Immature natural killer cell (primary cell): ENCODE measurements around the gene TNFRSF14. TPM values are rescaled to one million over a fixed set of nuclear protein-coding genes. Genes with fewer than 3 reads are reported as not detected.

Source experiments
- DNase-seq, 3 donors: peaks; one replicate each; pipeline ENCODE4 v3.0.0; 2022; ENCODE audit warnings: mixed read lengths in 1 of 3
- H3K27ac Mint-ChIP-seq, 6 donors: one replicate each; pipeline ENCODE4 v1.8.0; 2020; ENCODE audit warnings: mixed read lengths in 6 of 6, mild to moderate bottlenecking in 5 of 6, inconsistent platforms in 4 of 6, moderate library complexity in 3 of 6
- H3K27me3 Mint-ChIP-seq, 3 donors: one replicate each; pipeline ENCODE4 v1.8.0; 2020 to 2021; ENCODE audit warnings: low read depth in 3 of 3, mild to moderate bottlenecking in 3 of 3, mixed read lengths in 3 of 3, moderate library complexity in 3 of 3, inconsistent platforms in 1 of 3
- H3K36me3 Mint-ChIP-seq, 3 donors: one replicate each; pipeline ENCODE4 v1.8.0; 2020; ENCODE audit warnings: mixed read lengths in 3 of 3, inconsistent platforms in 2 of 3, mild to moderate bottlenecking in 2 of 3
- H3K4me1 Mint-ChIP-seq, 2 donors: one replicate each; pipeline ENCODE4 v1.8.0; 2020; ENCODE audit warnings: inconsistent platforms in 2 of 2, mild to moderate bottlenecking in 2 of 2, mixed read lengths in 2 of 2, moderate library complexity in 1 of 2
- H3K4me3 Mint-ChIP-seq, 5 donors: one replicate each; pipeline ENCODE4 v1.8.0; 2020; ENCODE audit warnings: mild to moderate bottlenecking in 5 of 5, mixed read lengths in 5 of 5, inconsistent platforms in 3 of 5, moderate library complexity in 3 of 5
- H3K9me3 Mint-ChIP-seq, 6 donors: one replicate each; pipeline ENCODE4 v1.8.0; 2020; ENCODE audit warnings: mild to moderate bottlenecking in 6 of 6, mixed read lengths in 6 of 6, inconsistent platforms in 4 of 6, moderate library complexity in 3 of 6
- polyA plus RNA-seq, 3 donors: library from polyadenylated mRNA; unstranded; fragments of 300-500 nt; fragmentation: Illumina TruSeq; gene quantifications; one replicate each; pipeline ENCODE4 v1.2.3, GENCODE V29; 2021

The TNFRSF14 gene
- polyA plus RNA-seq, 3 donors from 2014 or later: 62.5 to 75.1 (median 63.8) TPM

DNA sequence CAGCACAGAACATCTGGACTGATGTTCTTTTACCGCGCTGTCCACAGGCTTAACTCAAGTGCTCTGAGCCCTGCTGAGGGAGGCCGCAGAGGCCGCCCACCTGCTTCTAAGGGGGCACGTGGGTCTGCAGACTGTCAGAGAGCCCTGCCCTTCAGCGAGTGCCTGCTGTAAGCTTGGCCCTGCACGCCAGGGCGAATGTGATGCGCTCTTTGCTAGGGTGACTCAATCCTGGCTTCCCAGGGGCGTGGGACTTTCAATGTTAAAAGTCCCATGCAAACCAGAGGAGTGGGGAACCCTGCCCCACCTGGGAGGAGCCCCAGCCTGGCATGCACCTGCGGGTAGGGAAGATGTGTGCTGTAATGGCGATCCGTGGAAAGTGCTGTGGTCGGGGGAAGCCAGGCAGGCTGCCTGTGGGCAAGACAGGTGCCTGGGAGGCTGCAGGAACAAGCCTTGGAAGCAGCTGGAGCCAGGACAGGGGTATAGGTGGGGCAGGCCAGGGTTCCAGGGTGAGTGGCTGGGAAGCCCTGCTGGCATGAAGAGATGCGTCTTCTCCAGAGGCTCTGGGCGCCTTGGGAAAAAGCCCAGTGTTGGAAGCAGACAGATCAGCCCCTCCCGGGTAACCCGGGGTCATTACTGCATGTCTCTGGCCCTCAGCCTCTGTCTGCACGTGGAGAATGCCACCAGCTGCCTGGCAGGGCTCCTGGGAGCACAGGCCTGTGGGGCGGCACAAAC lies 29.2 kb upstream of the TNFRSF14 start:
- Mint-ChIP-seq H3K4me1 (peaks cover 44 to 45% of the 10 kb centered on the region in 2 donors), H3K36me3 (peaks cover 0 to 6% (median 0%) of the 10 kb centered on the region in 3 donors), H3K9me3 (no peaks in the 10 kb centered on the region), H3K4me3 (peak overlapping the region; percentile 6 to 96 (median 54)), H3K27ac (peak overlapping the region in 3 of 6 donors; percentile 37 to 83 (median 76)), H3K27me3 (peaks cover 2 to 5% (median 4%) of the 10 kb centered on the region in 3 donors)
- no peak for DNase-seq

DNA sequence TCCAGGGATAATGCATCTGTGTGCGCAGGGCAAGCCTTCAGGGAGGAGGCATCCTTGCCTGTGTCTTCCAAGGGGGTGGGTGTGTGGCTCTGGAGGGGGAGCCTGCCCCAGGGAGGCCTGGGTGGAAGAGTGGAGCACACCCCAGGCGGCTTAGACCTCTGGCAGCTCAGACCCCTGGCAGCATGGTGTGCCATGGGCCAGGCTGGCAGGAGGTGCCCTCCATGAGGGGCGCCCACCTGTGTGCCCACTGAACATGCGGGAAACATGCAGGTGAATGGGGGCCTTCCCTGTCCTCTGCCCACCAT lies 28.7 kb upstream of the TNFRSF14 start:
- no peak overlapping the region for H3K27ac Mint-ChIP-seq
- H3K4me1 Mint-ChIP-seq: peaks cover 40 to 44% of the 10 kb centered on the region in 2 donors

DNA sequence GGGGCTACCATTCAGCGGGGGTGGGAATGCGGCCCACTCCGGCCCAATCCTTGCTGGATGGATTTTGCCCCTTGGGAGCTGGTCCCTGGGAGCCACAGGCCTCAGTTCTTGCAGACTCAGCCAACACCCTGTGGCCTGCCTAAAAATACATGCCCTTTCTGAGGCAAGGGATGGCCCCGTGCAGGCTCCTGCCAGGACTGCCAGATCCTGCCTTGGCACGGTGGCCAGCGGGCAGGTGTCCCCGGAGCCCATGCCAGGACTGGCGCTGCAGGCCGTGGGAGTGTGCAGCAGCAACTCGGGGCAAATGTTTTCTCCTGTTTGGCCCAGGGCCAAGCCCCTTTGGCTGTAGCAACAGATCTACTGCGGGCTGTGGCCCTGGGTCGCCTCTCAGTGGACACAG lies 28.2 kb upstream of the TNFRSF14 start:
- H3K27ac Mint-ChIP-seq: no peak overlapping the region
- no peak for DNase-seq
- no peaks in the 10 kb centered on the region for H3K9me3 Mint-ChIP-seq
- H3K27me3 Mint-ChIP-seq: peaks cover 2 to 5% (median 4%) of the 10 kb centered on the region in 3 donors
- peaks cover 35 to 39% of the 10 kb centered on the region in 2 donors for H3K4me1 Mint-ChIP-seq
- H3K36me3 Mint-ChIP-seq: no peaks in the 10 kb centered on the region
- no peak overlapping the region for H3K4me3 Mint-ChIP-seq

More for the DNA sequence above, 28.7 kb upstream of the TNFRSF14 start:
- no peaks in the 10 kb centered on the region for H3K9me3 Mint-ChIP-seq
- peak overlapping the region in 1 of 5 donors; percentile 54 for H3K4me3 Mint-ChIP-seq
- DNase-seq: no peak
- peaks cover 0 to 3% (median 0%) of the 10 kb centered on the region in 3 donors for H3K36me3 Mint-ChIP-seq
- H3K27me3 Mint-ChIP-seq: peaks cover 2 to 5% (median 4%) of the 10 kb centered on the region in 3 donors

DNA sequence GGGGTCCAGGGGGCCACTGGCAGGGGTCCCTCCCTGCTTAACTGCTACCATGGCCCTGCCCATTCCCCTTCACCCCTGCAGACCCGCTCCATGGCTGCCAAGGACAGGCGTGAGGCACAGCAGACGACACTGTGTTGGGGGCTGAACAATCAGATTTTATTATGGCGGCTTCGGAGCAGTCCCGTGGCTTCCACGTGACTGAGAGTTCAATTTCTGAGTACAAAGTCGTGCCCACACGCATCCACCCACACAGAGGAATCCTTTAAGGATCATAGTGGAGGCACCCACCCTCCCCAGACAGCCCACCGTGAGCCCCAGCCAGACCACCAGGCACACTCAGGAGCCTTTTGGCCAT lies 27.6 kb upstream of the TNFRSF14 start:
- H3K4me3 Mint-ChIP-seq: peak overlapping the region in 3 of 5 donors; percentile 69 to 76 (median 73)

DNA sequence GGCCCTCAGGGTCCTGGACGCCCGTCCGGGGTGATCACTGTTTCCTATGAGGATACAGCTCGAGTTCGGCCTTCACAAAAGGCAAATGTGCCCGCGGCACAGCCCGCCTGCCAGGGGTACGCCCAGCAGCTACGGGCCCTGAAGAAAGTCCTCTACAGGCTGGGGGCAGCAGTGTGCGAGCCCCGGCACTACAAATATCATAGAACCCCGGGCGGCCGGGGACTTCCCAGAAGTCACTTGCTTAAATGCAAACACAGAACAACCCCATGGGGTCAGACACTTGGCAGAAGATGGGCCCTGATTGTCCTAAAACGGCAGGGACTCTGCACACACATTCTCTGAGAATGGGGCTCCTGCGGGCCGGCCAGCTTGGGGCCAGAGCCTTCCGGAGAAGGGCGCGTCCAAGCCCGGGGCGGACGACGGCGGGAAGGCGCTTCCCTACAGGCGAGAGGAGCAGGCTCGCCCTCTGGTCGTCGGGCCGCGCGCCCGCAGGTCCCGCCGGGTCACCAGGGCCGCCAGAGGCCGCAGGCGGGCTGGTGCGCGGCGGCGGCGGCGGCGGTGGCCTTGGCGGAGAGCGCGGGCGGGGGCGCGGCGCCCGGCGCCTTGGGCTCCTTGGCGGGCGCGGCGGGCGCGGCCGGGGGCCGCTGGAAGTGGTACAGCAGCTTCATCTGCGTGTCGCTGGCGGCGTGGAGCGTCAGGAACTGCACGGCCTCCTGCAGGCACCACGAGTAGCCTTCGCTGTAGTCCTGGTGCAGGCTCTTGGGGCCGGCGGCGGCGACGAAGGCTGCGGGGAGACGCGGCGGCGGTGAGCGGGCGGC lies 27.0 kb upstream of the TNFRSF14 start:
- peaks cover 2 to 7% (median 5%) of the 10 kb centered on the region in 3 donors for H3K27me3 Mint-ChIP-seq
- peak; percentile 28 to 46 (median 38) for DNase-seq
- peak overlapping the region; percentile 59 to 76 (median 69) for H3K4me3 Mint-ChIP-seq
- no peaks in the 10 kb centered on the region for H3K9me3 Mint-ChIP-seq
- peak overlapping the region in 2 of 6 donors; percentile 3 to 40 for H3K27ac Mint-ChIP-seq
- peaks cover 23 to 30% of the 10 kb centered on the region in 2 donors for H3K4me1 Mint-ChIP-seq
- H3K36me3 Mint-ChIP-seq: no peaks in the 10 kb centered on the region

More for the DNA sequence above, 27.6 kb upstream of the TNFRSF14 start:
- peaks cover 29 to 35% of the 10 kb centered on the region in 2 donors for H3K4me1 Mint-ChIP-seq
- H3K36me3 Mint-ChIP-seq: no peaks in the 10 kb centered on the region
- peaks cover 2 to 5% (median 4%) of the 10 kb centered on the region in 3 donors for H3K27me3 Mint-ChIP-seq
- no peak overlapping the region for H3K27ac Mint-ChIP-seq
- no peak for DNase-seq
- H3K9me3 Mint-ChIP-seq: no peaks in the 10 kb centered on the region

DNA sequence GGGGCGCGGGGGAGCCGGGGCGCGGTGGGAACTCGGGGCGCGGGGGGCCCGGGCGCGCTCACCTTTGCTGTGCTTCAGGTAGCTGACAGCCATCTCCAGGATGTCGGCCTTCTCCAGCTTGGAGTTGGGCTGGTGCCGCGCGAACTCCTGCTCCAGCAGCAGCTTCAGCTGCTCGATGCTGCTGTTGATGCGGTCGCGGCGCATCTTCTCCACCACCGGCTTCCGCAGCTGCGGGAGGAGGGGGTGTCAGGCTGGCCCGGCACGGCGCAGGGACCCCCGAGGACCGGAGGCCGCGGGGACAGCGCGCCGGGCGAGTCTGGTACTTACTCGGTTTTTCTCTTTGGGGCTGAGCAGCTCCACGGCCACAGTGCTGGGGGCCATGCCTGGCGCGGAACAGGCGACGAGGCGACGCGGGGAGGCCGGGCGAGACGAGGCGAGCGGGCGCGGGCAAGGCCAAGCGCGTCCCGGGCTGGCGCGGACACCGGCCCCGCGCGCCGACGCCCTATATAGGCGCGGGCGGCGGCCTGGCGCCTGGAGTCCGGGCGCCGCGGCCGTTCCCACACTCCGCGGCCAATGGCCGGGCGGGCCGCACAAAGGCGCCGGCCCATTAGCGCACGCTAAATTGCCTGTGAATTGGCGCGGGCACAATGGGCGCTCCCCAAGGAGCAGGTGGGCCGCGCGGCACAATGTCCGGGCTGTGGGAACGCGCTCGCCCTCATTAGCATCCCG lies 26.2 kb upstream of the TNFRSF14 start, which contains the start of gene HES5:
Gene HES5 (minus strand): TSS at position 480 of the 729 bp plus-strand sequence. CDS start 99 bp downstream, at position 381.
- DNase-seq: no peak
- Mint-ChIP-seq H3K4me1 (peaks cover 16 to 22% of the 10 kb centered on the region in 2 donors), H3K4me3 (peak within 1 kb of the TSS; percentile 59 to 76 (median 69)), H3K27me3 (peaks cover 2 to 5% (median 5%) of the 10 kb centered on the region in 3 donors), H3K36me3 (no peaks in the 10 kb centered on the region), H3K27ac (peak within 1 kb of the TSS in 2 of 6 donors; percentile 3 to 40), H3K9me3 (no peaks in the 10 kb centered on the region)

DNA sequence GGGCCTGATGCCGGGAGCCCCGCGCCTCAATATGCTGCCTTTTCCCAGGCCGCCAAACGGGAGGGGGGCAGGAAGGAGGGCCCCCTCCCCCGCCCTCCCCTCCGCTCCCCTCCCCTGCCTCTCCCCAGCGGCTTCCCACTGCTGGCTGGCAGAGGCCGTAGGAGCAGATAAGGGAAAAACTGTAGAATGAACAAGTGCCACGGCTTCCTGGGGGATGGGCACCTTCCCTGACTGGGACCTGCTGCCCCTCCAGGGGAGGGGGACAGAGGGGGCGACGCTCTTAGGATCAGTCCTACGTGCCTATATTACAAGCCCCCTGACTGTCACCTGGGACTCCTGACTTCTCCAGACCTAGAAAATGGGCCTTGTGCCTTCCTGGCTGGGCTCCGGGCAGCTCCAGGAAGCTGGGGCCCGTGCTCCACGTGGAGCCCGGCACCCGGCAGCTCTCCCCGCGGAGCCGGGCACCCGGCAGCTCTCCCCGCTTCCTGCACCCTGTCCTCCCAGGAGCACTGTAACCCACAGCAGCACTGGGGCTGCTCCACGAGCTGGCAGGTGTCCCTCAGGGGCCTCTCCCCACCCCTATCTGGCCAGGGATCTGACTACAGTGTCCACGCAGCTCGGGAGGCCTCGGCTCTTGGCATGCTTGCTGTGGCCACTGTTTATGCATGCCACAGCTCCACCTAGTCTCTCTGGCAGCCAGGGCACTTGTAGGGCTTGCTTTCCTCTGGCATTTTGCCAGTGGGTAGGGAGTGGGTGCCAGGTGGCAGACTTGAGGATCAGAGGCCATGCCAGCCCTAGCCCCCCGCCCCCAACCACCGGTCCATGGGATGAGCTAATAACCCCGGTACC lies 25.4 kb upstream of the TNFRSF14 start:
- H3K4me3 Mint-ChIP-seq: peak overlapping the region in 2 of 5 donors; percentile 42 to 53
- H3K27ac Mint-ChIP-seq: no peak overlapping the region
- H3K4me1 Mint-ChIP-seq: peaks cover 10 to 15% of the 10 kb centered on the region in 2 donors
- no peak for DNase-seq
- H3K36me3 Mint-ChIP-seq: no peaks in the 10 kb centered on the region
- H3K9me3 Mint-ChIP-seq: no peaks in the 10 kb centered on the region
- peaks cover 2 to 5% (median 5%) of the 10 kb centered on the region in 3 donors for H3K27me3 Mint-ChIP-seq

DNA sequence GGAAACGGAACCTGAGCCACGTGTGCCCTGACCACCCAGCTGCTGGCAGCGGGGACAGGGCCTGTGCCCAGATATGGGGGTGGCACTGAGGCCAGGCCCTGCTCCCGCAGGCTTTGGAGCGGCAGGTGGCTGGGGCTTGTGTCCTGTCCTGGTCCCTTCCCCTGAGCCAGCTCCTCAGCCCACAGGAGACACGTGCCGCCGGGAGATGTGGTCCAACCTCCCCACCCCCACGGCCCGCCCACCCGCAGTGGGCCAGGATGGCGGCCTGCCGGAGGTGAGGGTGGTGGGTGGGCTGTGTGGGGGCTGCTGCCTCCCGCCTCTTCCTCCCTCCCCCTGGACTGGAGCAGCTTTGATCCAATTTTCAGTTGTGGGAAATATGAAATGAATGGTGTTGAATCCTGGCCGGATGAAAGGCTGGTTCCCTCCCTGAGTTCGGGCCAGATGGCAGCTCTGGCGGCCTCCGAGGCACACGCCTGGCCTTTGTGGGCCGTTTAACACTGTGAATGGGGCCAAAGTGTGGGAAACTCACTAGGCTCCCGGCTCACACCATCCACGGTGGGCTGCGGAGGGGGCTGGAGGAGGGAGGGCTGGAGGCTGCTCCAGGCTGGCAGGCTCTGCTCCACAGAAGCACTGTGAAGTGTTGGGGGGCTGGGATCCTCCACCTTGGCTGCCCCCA lies 23.5 kb upstream of the TNFRSF14 start:
- peaks cover 2 to 5% (median 2%) of the 10 kb centered on the region in 3 donors for H3K27me3 Mint-ChIP-seq
- H3K4me3 Mint-ChIP-seq: no peak overlapping the region
- H3K9me3 Mint-ChIP-seq: no peaks in the 10 kb centered on the region
- peaks cover 5 to 7% of the 10 kb centered on the region in 2 donors for H3K4me1 Mint-ChIP-seq
- no peak overlapping the region for H3K27ac Mint-ChIP-seq
- H3K36me3 Mint-ChIP-seq: no peaks in the 10 kb centered on the region
- DNase-seq: no peak

DNA sequence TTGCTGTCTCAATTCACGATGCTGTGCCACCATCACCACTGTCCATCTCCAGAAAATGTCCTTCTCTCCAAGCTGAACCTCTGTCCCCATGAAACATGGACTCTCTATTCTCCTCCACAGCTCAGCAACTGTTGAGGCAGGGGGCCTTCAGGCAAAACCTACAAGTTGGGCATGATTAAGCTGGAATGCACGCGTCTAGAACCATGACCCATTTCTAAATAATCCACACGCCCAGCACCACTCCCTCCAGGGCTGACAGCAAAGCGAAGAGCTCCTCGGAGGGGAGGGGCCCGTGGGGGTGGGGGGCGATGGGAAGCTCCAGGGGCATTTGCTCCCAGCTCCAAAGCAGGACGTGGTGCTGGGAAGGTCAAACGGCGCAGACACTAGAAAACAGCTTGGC lies 22.8 kb upstream of the TNFRSF14 start:
- Mint-ChIP-seq H3K4me3 (peak overlapping the region in 1 of 5 donors; percentile 33), H3K27me3 (peaks cover 2 to 5% (median 2%) of the 10 kb centered on the region in 3 donors), H3K27ac (no peak overlapping the region), H3K4me1 (peaks cover 5 to 7% of the 10 kb centered on the region in 2 donors), H3K36me3 (no peaks in the 10 kb centered on the region), H3K9me3 (no peaks in the 10 kb centered on the region)
- no peak for DNase-seq

DNA sequence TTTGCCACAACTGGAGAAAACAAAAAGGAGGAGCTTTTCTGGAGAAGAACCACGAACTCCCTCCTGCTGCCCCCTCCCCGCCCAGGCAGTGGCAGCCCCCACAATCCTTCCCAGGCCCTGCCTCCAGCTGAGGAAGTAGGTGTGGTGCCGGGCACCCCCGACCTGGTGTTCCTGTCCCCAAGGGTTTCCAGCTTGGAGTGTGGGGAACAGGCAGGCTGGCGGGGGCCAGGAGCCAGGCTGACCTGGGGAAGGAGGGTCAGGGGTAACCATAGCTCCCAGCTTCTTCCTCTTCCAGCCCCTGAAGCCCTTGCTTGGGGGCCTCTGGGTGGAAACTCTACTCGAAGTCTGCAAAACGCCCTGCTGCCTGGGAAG lies 21.9 kb upstream of the TNFRSF14 start:
- Mint-ChIP-seq H3K27me3 (peaks cover 2 to 5% (median 2%) of the 10 kb centered on the region in 3 donors), H3K4me1 (peaks cover 0 to 1% of the 10 kb centered on the region in 2 donors), H3K4me3 (no peak overlapping the region), H3K9me3 (no peaks in the 10 kb centered on the region), H3K27ac (no peak overlapping the region), H3K36me3 (no peaks in the 10 kb centered on the region)
- DNase-seq: no peak

DNA sequence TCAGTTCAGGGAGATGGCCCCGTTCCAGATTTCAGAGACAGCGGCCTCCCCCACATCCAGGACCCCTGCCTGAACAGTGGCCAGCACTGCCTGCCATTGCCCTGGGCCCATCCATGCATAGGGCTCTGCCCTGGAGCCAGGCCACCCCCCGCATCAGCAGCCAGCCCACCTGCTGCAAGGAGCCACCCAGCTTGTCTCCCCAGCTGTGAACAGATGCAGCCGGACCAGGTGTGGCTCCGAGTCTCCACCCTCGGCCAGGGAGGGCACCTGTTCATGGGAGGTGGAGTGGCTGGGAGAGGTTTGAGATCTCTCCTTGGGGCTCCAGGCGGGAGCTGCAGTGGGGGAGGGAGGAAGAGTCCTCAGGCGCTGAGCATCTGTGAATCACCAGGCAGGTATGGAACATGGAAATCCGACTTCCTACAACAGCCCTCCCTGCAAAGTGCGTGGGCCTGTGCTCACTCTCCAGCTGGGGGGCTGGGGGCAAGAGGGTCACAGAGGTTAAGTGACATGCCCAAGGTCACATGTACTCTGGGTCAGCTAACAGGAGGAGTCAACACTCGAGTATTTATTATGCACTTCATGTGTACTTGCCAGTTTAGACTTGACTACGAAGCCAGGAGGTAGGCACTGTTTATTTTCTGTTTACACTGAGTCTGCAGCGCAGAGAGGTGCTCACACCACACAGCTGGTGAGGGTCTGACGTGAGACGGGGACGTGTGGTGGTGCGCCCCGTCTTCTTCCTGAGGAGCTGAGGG lies 21.3 kb upstream of the TNFRSF14 start:
- Mint-ChIP-seq H3K4me3 (no peak overlapping the region), H3K4me1 (peaks cover 0 to 1% of the 10 kb centered on the region in 2 donors), H3K27me3 (peaks cover 2 to 5% (median 2%) of the 10 kb centered on the region in 3 donors), H3K9me3 (no peaks in the 10 kb centered on the region), H3K27ac (no peak overlapping the region), H3K36me3 (no peaks in the 10 kb centered on the region)
- no peak for DNase-seq

DNA sequence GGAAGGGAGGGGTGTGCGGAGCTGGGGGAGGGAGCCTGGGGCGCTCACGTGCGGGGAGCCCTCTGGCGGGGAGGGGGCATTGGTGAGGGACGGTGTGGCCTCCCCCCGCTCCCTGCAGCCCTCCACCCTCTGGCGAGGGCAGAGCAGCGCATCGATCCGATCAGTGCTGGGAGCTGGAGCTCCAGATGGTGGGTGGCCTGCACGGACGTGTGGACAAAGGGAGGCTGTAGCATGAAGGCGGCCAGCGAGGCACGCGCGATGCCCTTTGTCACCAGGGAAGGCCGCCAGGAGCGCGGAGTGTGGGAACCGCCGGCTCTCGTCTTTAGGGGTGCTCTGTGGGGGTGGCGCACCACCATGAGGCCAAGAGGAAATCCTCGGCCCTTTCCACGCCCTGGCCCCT lies 20.7 kb upstream of the TNFRSF14 start:
- DNase-seq: no peak
- H3K9me3 Mint-ChIP-seq: no peaks in the 10 kb centered on the region
- no peak overlapping the region for H3K27ac Mint-ChIP-seq
- no peaks in the 10 kb centered on the region for H3K36me3 Mint-ChIP-seq
- H3K4me3 Mint-ChIP-seq: no peak overlapping the region
- H3K4me1 Mint-ChIP-seq: peaks cover 0 to 1% of the 10 kb centered on the region in 2 donors
- peaks cover 2 to 5% (median 2%) of the 10 kb centered on the region in 3 donors for H3K27me3 Mint-ChIP-seq
